DND-41 (cell line): ENCODE measurements around the gene APCDD1L.

ENCODE experiments used
- CTCF ChIP-seq: IDR thresholded peaks from 2 replicates; pipeline ENCODE4 v1.5.1; 2012; ENCODE audit warnings: borderline replicate concordance, low read length, moderate library complexity, mild to moderate bottlenecking; ENCODE audit not compliant: poor library complexity, severe bottlenecking; ENCODE audit errors: extremely low read depth
- EZH2 ChIP-seq: IDR thresholded peaks from 3 replicates; pipeline ENCODE4 v1.6.1; 2012; ENCODE audit warnings: borderline replicate concordance, low read depth, mild to moderate bottlenecking, moderate library complexity, low read length, inconsistent platforms; ENCODE audit not compliant: severe bottlenecking

- TF ChIP-seq CTCF (no peak), EZH2 (no peak)
These were observed 35.3 kb upstream of the APCDD1L start for GRCh38 chr20:58550275-58551059.
